SK-N-SH (cell line): ENCODE measurements around the gene CATSPER4. TPM values are rescaled to one million over a fixed set of nuclear protein-coding genes. Genes with fewer than 3 reads are reported as not detected.

Experiments used
- CTCF ChIA-PET: fragments of 300-600, 350-600 bp; formaldehyde crosslinking; extraction: SDS; loops from one replicate; lab custom pipeline; 2021; lab: Yijun Ruan, JAX
- POLR2A ChIA-PET: fragments of 350-600 bp; sonication (Branson Sonifier 250); formaldehyde crosslinking; extraction: SDS; loops from one replicate; lab custom pipeline; 2020; ENCODE audit warnings: antibody characterized with exemption, inconsistent platforms; lab: Yijun Ruan, JAX
- DNase-seq: peaks from one replicate; pipeline ENCODE4 v3.0.0; 2012
- H2AFZ ChIP-seq: fragments of 200-600 bp; sonication (generic); 2 replicates; pipeline ENCODE4 v1.8.1; 2016; ENCODE audit warnings: antibody characterized with exemption, mild to moderate bottlenecking, low read depth
- H3F3A ChIP-seq: fragments of 200-600 bp; sonication (generic); replicated peaks from 2 replicates; pipeline ENCODE3; 2016; ENCODE audit warnings: antibody characterized with exemption, mild to moderate bottlenecking; ENCODE audit not compliant: insufficient read depth
- H3K27ac ChIP-seq, 2 experiments: fragments of 200-500 bp in 1 of 2; fragments of 200-600 bp in 1 of 2; sonication (Bioruptor generic) in 1 of 2; sonication (generic), shearing (Covaris generic) in 1 of 2; 2 replicates each; pipeline versions ENCODE4 v1.5.1 to v1.6.1; 2014 to 2016; ENCODE audit warnings: low read depth in 2 of 2, inconsistent platforms in 1 of 2, low read length in 1 of 2, mild to moderate bottlenecking in 1 of 2, mixed read lengths in 1 of 2
- H3K27me3 ChIP-seq: fragments of 200-600 bp; sonication (generic), shearing (Covaris generic); 2 replicates; pipeline ENCODE4 v1.6.1; 2016; ENCODE audit warnings: mixed run types; ENCODE audit not compliant: insufficient read depth
- H3K36me3 ChIP-seq, 2 experiments: fragments of 200-500 bp in 1 of 2; fragments of 200-600 bp in 1 of 2; sonication (Bioruptor generic) in 1 of 2; sonication (generic) in 1 of 2; replicated peaks in 1 of 2; 2 replicates each; pipeline versions ENCODE3 to v1.5.1; 2014 to 2016; ENCODE audit warnings: low read length in 1 of 2, mild to moderate bottlenecking in 1 of 2; ENCODE audit not compliant: insufficient read depth in 2 of 2, control insufficient read depth in 1 of 2
- H3K4me1 ChIP-seq, 2 experiments: fragments of 200-500 bp in 1 of 2; fragments of 200-600 bp in 1 of 2; sonication (Bioruptor generic) in 1 of 2; sonication (generic), shearing (Covaris generic) in 1 of 2; 2 replicates each; pipeline versions ENCODE4 v1.5.1 to v1.6.1; 2014 to 2016; ENCODE audit warnings: low read depth in 1 of 2, low read length in 1 of 2, mixed run types in 1 of 2; ENCODE audit not compliant: insufficient read depth in 2 of 2, control insufficient read depth in 1 of 2
- H3K4me2 ChIP-seq: fragments of 200-600 bp; sonication (generic), shearing (Covaris generic); 2 replicates; pipeline ENCODE4 v1.6.1; 2017; ENCODE audit warnings: mixed run types
- H3K4me3 ChIP-seq, 2 experiments: fragments of 200-500 bp in 1 of 2; fragments of 200-600 bp in 1 of 2; sonication (Bioruptor generic) in 1 of 2; sonication (generic), shearing (Covaris generic) in 1 of 2; 2 replicates each; pipeline versions ENCODE4 v1.5.1 to v1.8.1; 2014 to 2016; ENCODE audit warnings: low read depth in 2 of 2, inconsistent platforms in 1 of 2, low read length in 1 of 2, mild to moderate bottlenecking in 1 of 2, mixed read lengths in 1 of 2, moderate library complexity in 1 of 2
- H3K79me2 ChIP-seq: fragments of 200-600 bp; sonication (generic); 2 replicates; pipeline ENCODE4 v1.8.1; 2017; ENCODE audit warnings: mild to moderate bottlenecking; ENCODE audit not compliant: insufficient read depth
- H3K9ac ChIP-seq: fragments of 200-600 bp; sonication (generic); 2 replicates; pipeline ENCODE4 v1.6.1; 2017; ENCODE audit warnings: mixed run types
- H3K9me2 ChIP-seq: fragments of 200-600 bp; sonication (generic); 2 replicates; pipeline ENCODE4 v1.6.1; 2017; ENCODE audit warnings: mixed run types
- H3K9me3 ChIP-seq: fragments of 200-600 bp; sonication (generic); 2 replicates; pipeline ENCODE4 v1.6.1; 2017; ENCODE audit warnings: mixed run types, mild to moderate bottlenecking, moderate library complexity
- H4K20me1 ChIP-seq: fragments of 200-600 bp; sonication (generic); 2 replicates; pipeline ENCODE4 v1.6.1; 2017; ENCODE audit warnings: mild to moderate bottlenecking, mixed run types; ENCODE audit not compliant: insufficient read depth
- CHD2 ChIP-seq: fragments of 150-350 bp; IDR thresholded peaks from 2 replicates; pipeline ENCODE4 v1.6.1; 2018; ENCODE audit warnings: low read length; ENCODE audit not compliant: partially characterized antibody
- ELF1 ChIP-seq: IDR thresholded peaks from 2 replicates; pipeline ENCODE4 v1.4.0; 2012
- EP300 ChIP-seq, 2 experiments: IDR thresholded peaks; 2 replicates each; pipeline versions ENCODE4 v1.4.0 to v1.6.1; 2012; ENCODE audit warnings: borderline replicate concordance in 1 of 2, low read depth in 1 of 2, low read length in 1 of 2
- FOXJ3 ChIP-seq: sonication (generic); formaldehyde crosslinking; IDR thresholded peaks from 2 replicates; pipeline ENCODE4 v1.5.1; 2020; ENCODE audit warnings: mild to moderate bottlenecking, missing genetic modification reagents
- GABPA ChIP-seq: IDR thresholded peaks from 2 replicates; pipeline ENCODE4 v1.4.0; 2012; ENCODE audit warnings: low read depth, mild to moderate bottlenecking
- GATA2 ChIP-seq: sonication (generic); formaldehyde crosslinking; IDR thresholded peaks from 2 replicates; pipeline ENCODE4 v1.5.0; 2020; ENCODE audit warnings: mild to moderate bottlenecking, missing genetic modification reagents
- MXI1 ChIP-seq: IDR thresholded peaks from 2 replicates; pipeline ENCODE4 v1.6.1; 2012; ENCODE audit warnings: mild to moderate bottlenecking, low read depth, low read length, improper control_type of control experiment
- NFIC ChIP-seq: IDR thresholded peaks from 2 replicates; pipeline ENCODE4 v1.4.0; 2012; ENCODE audit warnings: borderline replicate concordance
- RCOR1 ChIP-seq: fragments of 150-350 bp; IDR thresholded peaks from 2 replicates; pipeline ENCODE4 v1.6.1; 2017; ENCODE audit warnings: antibody characterized with exemption, low read length
- RFX5 ChIP-seq: IDR thresholded peaks from 2 replicates; pipeline ENCODE4 v1.6.1; 2012; ENCODE audit warnings: mild to moderate bottlenecking, improper control_type of control experiment, low read length
- RXRA ChIP-seq: IDR thresholded peaks from 2 replicates; pipeline ENCODE4 v1.4.0; 2012; ENCODE audit warnings: low read depth, mild to moderate bottlenecking, borderline replicate concordance
- SMC3 ChIP-seq: IDR thresholded peaks from 2 replicates; pipeline ENCODE4 v1.6.1; 2012; ENCODE audit warnings: low read depth, low read length, improper control_type of control experiment
- TAF1 ChIP-seq: IDR thresholded peaks from 2 replicates; pipeline ENCODE4 v1.6.1; 2012; ENCODE audit warnings: low read depth, mild to moderate bottlenecking, low read length, moderate library complexity, borderline replicate concordance
- TCF12 ChIP-seq: IDR thresholded peaks from 2 replicates; pipeline ENCODE4 v1.4.0; 2012
- WGBS: methylation state at CpG from one replicate; pipeline ENCODE4 v1.1.6; 2017; ENCODE audit warnings: low lambda C conversion rate; 5-methylcytosine and 5-hydroxymethylcytosine counted together
- polyA plus RNA-seq, 3 experiments: library from polyadenylated mRNA; depleted of rRNA; stranded (reverse); fragments of >200 nt; gene quantifications; 2 replicates each; pipeline ENCODE4 v1.2.3, GENCODE V29; 2012
- TF ChIP-seq, protein P1 (sequence below): IDR thresholded peaks from 2 replicates; pipeline ENCODE4 v1.4.0; 2012; ENCODE audit warnings: low read depth
- TF ChIP-seq, protein P2 (sequence below): IDR thresholded peaks from 2 replicates; pipeline ENCODE4 v1.6.1; 2012; ENCODE audit warnings: mild to moderate bottlenecking, low read depth, low read length, moderate library complexity

The CATSPER4 gene
- polyA plus RNA-seq, 1 of the 3 experiments (the other 2 are of a cell fraction) = not detected

DNA sequence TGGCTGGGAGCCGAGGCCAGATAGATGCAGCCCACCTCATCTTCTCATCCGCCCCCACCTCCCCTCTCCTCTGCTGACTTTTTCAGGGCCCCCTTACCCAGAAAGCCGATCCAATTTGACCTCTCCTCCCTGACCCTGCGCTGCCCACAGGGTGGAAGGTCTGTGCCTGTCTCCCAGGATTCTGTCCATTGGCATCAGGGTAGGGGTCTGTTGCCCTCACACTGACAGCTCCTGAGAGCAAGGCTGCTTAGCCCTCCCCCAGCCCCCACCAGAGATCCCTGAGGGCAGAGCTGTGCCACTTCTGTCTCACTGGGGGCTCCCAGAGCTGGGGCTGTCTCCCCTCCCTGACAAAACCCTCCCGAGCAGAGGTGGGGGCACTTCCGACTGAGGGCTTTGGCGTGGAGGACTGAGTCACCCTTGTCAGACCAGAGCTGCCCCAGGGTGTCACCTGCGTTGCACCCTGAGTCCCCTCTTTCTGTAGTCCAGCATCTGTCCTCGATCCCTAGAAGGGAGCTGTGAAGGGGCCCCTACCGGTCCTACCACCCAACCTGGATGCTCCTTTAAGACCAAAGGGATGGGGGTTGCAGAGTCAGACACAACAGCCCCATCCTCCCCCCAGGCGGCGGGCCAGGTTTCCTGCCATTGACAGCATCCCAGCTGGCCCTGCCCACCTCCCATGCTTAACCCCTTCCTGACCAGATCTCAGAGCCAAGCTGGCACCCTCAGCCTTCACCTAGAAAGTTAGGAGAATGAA lies 33.9 kb upstream of the CATSPER4 start:
- no peaks in the 10 kb centered on the region; the same call in 1 of the 2 replicates for H3K27me3 ChIP-seq
- peak overlapping the region in 1 of 2 experiments; percentile 53; a peak in 1 of 4 replicates for H3K27ac ChIP-seq
- no peak overlapping the region for H3K9ac ChIP-seq
- no peaks in the 10 kb centered on the region for H3K9me2 ChIP-seq
- no peaks in the 10 kb centered on the region for H4K20me1 ChIP-seq
- no peak overlapping the region for H2AFZ ChIP-seq
- ChIA-PET POLR2A (interaction anchor here (1.1 kb wide), 2 partner anchors 8 to 44 kb away, joined by 3 read pairs; no protein-coding TSS in a partner anchor), CTCF (interaction anchor here (0.6 to 13.7 kb wide), 11 partner anchors 9 to 262 kb away, joined by 3 to 131 read pairs (median 4); partner anchors contain the start of gene ZNF593)
- peak; percentile 90 for DNase-seq
- H3K4me1 ChIP-seq = peaks cover 6 to 33% of the 10 kb centered on the region in 2 experiments; a peak in 1 of 4 replicates
- peak overlapping the region; percentile 61; the same call in 1 of the 2 replicates for H3K4me2 ChIP-seq
- H3K36me3 ChIP-seq = no peaks in the 10 kb centered on the region
- H3K4me3 ChIP-seq = peak overlapping the region in 1 of 2 experiments; percentile 25; a peak in 2 of 4 replicates
- H3K79me2 ChIP-seq = no peaks in the 10 kb centered on the region
- 58% methylated on average over 6 of the region's 12 CpGs for WGBS
- TF ChIP-seq, protein P1, sequence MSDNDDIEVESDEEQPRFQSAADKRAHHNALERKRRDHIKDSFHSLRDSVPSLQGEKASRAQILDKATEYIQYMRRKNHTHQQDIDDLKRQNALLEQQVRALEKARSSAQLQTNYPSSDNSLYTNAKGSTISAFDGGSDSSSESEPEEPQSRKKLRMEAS = no peak
- TF ChIP-seq NFIC (no peak), GATA2 (no peak), FOXJ3 (CRISPR knock-in tag) (0 out of 2 replicates have a peak, but pooled peaks have one; percentile 23), TAF1 (no peak), MXI1 (peak; percentile 70; the same call in 1 of the 2 replicates), EP300 (IDR thresholded peaks at IDR 0.05; ENCODE audit: borderline replicate concordance in 1 of 2, low read depth in 1 of 2, low read length in 1 of 2) (peak in 1 of 2 experiments; percentile 52; a peak in 1 of 4 replicates), RXRA (no peak), RCOR1 (no peak), CHD2 (peak; percentile 70), GABPA (no peak), ELF1 (no peak), TCF12 (no peak; the same call in 1 of the 2 replicates), RFX5 (0 out of 2 replicates have a peak, but pooled peaks have one; percentile 31), SMC3 (no peak)
- TF ChIP-seq, protein P2, sequence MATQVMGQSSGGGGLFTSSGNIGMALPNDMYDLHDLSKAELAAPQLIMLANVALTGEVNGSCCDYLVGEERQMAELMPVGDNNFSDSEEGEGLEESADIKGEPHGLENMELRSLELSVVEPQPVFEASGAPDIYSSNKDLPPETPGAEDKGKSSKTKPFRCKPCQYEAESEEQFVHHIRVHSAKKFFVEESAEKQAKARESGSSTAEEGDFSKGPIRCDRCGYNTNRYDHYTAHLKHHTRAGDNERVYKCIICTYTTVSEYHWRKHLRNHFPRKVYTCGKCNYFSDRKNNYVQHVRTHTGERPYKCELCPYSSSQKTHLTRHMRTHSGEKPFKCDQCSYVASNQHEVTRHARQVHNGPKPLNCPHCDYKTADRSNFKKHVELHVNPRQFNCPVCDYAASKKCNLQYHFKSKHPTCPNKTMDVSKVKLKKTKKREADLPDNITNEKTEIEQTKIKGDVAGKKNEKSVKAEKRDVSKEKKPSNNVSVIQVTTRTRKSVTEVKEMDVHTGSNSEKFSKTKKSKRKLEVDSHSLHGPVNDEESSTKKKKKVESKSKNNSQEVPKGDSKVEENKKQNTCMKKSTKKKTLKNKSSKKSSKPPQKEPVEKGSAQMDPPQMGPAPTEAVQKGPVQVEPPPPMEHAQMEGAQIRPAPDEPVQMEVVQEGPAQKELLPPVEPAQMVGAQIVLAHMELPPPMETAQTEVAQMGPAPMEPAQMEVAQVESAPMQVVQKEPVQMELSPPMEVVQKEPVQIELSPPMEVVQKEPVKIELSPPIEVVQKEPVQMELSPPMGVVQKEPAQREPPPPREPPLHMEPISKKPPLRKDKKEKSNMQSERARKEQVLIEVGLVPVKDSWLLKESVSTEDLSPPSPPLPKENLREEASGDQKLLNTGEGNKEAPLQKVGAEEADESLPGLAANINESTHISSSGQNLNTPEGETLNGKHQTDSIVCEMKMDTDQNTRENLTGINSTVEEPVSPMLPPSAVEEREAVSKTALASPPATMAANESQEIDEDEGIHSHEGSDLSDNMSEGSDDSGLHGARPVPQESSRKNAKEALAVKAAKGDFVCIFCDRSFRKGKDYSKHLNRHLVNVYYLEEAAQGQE = no peak
- H3F3A ChIP-seq = no peaks in the 10 kb centered on the region
- H3K9me3 ChIP-seq = no peaks in the 10 kb centered on the region
